Measurements from ENCODE around the gene C17orf67. TPM values are rescaled to one million over a fixed set of nuclear protein-coding genes. Genes with fewer than 3 reads are reported as not detected.

Gene C17orf67
- total and polyA plus RNA-seq, 2 of the 8 experiments (the other 6 are each of a cell fraction or from before 2014, with no cell fraction given), result 0.67 to 2.2 TPM

DNA sequence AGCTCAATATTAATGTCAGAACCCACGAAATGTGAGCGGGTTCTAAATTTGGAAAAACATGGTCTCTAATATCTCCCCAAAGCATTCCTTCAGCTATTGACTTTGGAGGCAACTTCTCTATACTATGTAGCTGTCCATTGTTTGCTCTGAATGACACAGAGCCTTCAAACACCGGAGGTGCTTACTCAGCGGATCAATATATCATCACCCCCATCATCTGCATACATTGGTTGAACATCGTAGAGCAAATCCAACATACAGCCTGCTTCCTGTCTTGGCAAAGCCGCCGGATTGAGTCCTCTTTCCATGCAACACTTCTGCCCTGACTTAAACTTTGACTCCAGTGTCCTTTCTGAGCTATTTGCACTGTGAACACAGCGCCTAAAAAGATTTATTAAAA lies 61.3 kb downstream of the C17orf67 start:
- Histone ChIP-seq H2BK20ac (ENCODE audit: low read length) (no peak overlapping the region), H3K36me3 (ENCODE audit: control insufficient read depth in 2 of 4, insufficient read depth in 4 of 4, low read length in 3 of 4) (no peaks in the 10 kb centered on the region), H3K79me2 (ENCODE audit: control insufficient read depth in 1 of 2, insufficient read depth in 2 of 2, low read length in 2 of 2) (no peaks in the 10 kb centered on the region), H2BK120ac (replicated peaks; ENCODE audit: low read depth, low read length) (no peak overlapping the region), H3K4me1 (replicated peaks in 1 of 4; ENCODE audit: control insufficient read depth in 3 of 4, insufficient read depth in 4 of 4, low read length in 3 of 4) (no peaks in the 10 kb centered on the region), H2BK15ac (ENCODE audit: low read length) (no peak overlapping the region), H4K20me1 (replicated peaks in 1 of 2; ENCODE audit: control insufficient read depth in 1 of 2, insufficient read depth in 2 of 2, low read length in 2 of 2) (no peaks in the 10 kb centered on the region), H3K4me3 (ENCODE audit: extremely low read depth in 1 of 4, insufficient read depth in 2 of 4, low read depth in 3 of 4, low read length in 4 of 4) (no peak overlapping the region), H3K79me1 (ENCODE audit: low read depth, low read length) (no peaks in the 10 kb centered on the region), H4K5ac (ENCODE audit: insufficient read length, low read depth, low read length) (no peak overlapping the region), H3K9me3 (ENCODE audit: insufficient read depth in 2 of 2, low read depth in 1 of 2, low read length in 1 of 2) (no peaks in the 10 kb centered on the region), H3K27ac (ENCODE audit: low read depth, low read length) (no peak overlapping the region), H3K56ac (replicated peaks; ENCODE audit: insufficient read length, low read depth, low read length) (no peak overlapping the region), H3K23me2 (ENCODE audit: low read depth, low read length) (peaks cover 5% of the 10 kb centered on the region; the same call in 1 of the 2 replicates), H2BK12ac (ENCODE audit: low read depth, low read length) (no peak overlapping the region), H3K4me2 (ENCODE audit: insufficient read depth in 1 of 2, low read depth in 2 of 2, low read length in 2 of 2) (no peak overlapping the region), H2BK5ac (ENCODE audit: low read depth, low read length) (no peak overlapping the region), H2AFZ (ENCODE audit: low read length) (no peak overlapping the region), H3K18ac (ENCODE audit: extremely low read depth, low read length) (no peak overlapping the region), H3K27me3 (replicated peaks in 1 of 4; ENCODE audit: control insufficient read depth in 3 of 4, extremely low read depth in 1 of 4, insufficient read depth in 3 of 4, low read length in 3 of 4) (no peaks in the 10 kb centered on the region; a peak in 1 of 7 replicates), H2AK5ac (ENCODE audit: low read depth, low read length) (no peak overlapping the region), H4K8ac (ENCODE audit: extremely low read depth, insufficient read depth, low read length) (no peak overlapping the region), H3K9ac (replicated peaks in 1 of 4; ENCODE audit: extremely low read depth in 1 of 4, low read depth in 3 of 4, low read length in 3 of 4) (no peak overlapping the region), H4K91ac (replicated peaks; ENCODE audit: insufficient read length, low read length) (no peak overlapping the region), H3K23ac (ENCODE audit: insufficient read length) (no peak overlapping the region), H3K14ac (ENCODE audit: insufficient read length) (no peak overlapping the region), H3K4ac (replicated peaks; ENCODE audit: insufficient read length, low read depth, low read length) (no peak overlapping the region)
- ChIA-PET POLR2A (ENCODE audit: partially characterized antibody) (no interaction called here), CTCF (ENCODE audit: partially characterized antibody) (interaction anchor here (0.6 to 4.5 kb wide), 5 partner anchors 9 to 752 kb away, joined by 3 to 27 read pairs (median 3); no protein-coding TSS in a partner anchor)
- no peak for FAIRE-seq
- 90% methylated on average over 8 of the region's 8 CpGs; no CpG with 5 or more reads in 1 of the 2 experiments for WGBS, 2 experiments (ENCODE audit: extremely low coverage in 1 of 2, insufficient coverage in 1 of 2, insufficient read length in 1 of 2, insufficient replicate concordance in 2 of 2, low coverage in 1 of 2, low lambda C conversion rate in 2 of 2, missing lambda C conversion rate in 1 of 2)
- TF ChIP-seq GABPA (IDR thresholded peaks at IDR 0.05; ENCODE audit: borderline replicate concordance, insufficient read depth, low read length) (no peak), CHD2 (IDR thresholded peaks at IDR 0.05; ENCODE audit: low read length) (no peak), SAP30 (IDR thresholded peaks at IDR 0.05; ENCODE audit: insufficient read depth, insufficient replicate concordance, low read length) (no peak), KDM1A (IDR thresholded peaks at IDR 0.05; ENCODE audit: borderline replicate concordance, low read length) (no peak), SIX5 (IDR thresholded peaks at IDR 0.05; ENCODE audit: low read depth, low read length) (no peak), RXRA (IDR thresholded peaks at IDR 0.05; ENCODE audit: insufficient read depth, low read depth, low read length) (no peak), FOSL1 (IDR thresholded peaks at IDR 0.05; ENCODE audit: insufficient read depth, low read depth, low read length) (no peak), RBBP5 (IDR thresholded peaks at IDR 0.05; ENCODE audit: borderline replicate concordance, low read depth, low read length) (no peak), PHF8 (conservative IDR thresholded peaks at IDR 0.05; ENCODE audit: low read depth, low read length) (no peak), EP300 (IDR thresholded peaks at IDR 0.05; ENCODE audit: borderline replicate concordance in 1 of 2, low read depth in 2 of 2, low read length in 2 of 2) (no peak)
- no peak for DNase-seq (ENCODE audit: low read depth in 1 of 2, low spot score in 2 of 2)

All from H1 (cell line).